ENCODE results near the gene UQCRFS1. TPM values are rescaled to one million over a fixed set of nuclear protein-coding genes. Genes with fewer than 3 reads are reported as not detected.
A peak's percentile ranks its signal among the peaks of the same experiment; 100 is the strongest.

UQCRFS1 gene
- 10 to 100 TPM; 23.9 to 39.0 (median 27.5) TPM for total RNA-seq
- long read RNA-seq, transcript UQCRFS1-201 (2 exons, 3,475 nt): major isoform, 59 of 61 reads
- long read RNA-seq, partial matches to known transcripts: 1 of 61 reads
- long read RNA-seq, other reads (novel, unspliced or antisense): 1 of 61 reads

DNA sequence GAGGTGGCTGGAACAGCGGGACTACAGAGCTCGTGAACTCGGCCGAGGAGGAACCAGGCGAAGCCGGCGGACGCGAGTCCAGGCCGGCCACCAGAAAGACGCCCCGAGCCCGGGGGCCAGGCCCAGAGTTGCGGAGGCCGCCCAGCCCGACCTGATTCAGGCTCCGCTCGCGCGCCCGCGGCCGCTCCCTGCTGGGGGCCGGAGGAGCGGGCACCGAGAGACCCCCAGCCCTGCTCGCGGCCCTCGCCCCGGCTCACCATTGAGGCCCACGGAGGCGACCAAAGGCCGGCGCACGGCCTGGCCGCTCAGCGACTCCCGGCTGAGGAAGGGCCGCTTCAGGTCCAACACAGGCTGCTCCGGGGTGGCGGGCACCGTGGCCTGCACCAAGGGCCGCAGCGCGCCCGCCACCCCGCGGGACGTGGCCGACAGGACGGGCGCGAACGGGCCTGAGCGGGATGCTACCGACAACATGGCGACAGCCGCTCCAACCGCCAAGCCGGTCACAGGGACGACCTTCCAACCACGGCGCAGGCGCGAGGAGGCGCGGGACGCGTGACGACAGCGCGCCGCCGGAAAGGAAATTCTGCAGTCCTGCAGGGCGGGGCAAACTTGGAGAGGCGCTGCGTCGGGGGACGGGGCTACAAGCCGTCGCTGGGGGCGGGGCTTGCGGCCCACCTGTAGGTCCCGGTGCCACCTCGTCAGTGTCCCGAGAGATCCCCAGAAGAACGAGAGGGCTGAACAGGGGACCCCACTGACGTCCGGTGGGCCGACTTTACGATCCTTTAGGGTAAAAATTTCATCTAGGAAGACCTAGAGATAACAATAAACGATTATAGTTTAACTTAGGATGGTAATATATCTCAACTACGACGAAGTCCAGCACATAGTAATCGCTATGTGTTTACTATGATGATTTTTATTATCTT is at the start of gene UQCRFS1:
Gene UQCRFS1 (minus strand): TSS at position 504 of the 926 bp plus-strand sequence. CDS start 33 bp downstream, at position 471.
- peak within 1 kb of the TSS; percentile 84 to 89 (median 84) for H3K27ac ChIP-seq
- DNase-seq: peak; percentile 95 to 96 (median 95)
- H3K4me1 ChIP-seq: peaks cover 0 to 17% (median 6%) of the 10 kb centered on the region in 4 donors
- intact Hi-C loops (cut with DNase I): no loop called here
- H3K9me3 ChIP-seq: no peaks in the 10 kb centered on the region
- H3K27me3 ChIP-seq: no peaks in the 10 kb centered on the region
- ATAC-seq: peak; percentile 98 to 99 (median 98)
- peak within 1 kb of the TSS; percentile 76 to 97 (median 86) for H3K4me3 ChIP-seq
- no peaks in the 10 kb centered on the region for H3K36me3 ChIP-seq
- TF ChIP-seq, protein P1, sequence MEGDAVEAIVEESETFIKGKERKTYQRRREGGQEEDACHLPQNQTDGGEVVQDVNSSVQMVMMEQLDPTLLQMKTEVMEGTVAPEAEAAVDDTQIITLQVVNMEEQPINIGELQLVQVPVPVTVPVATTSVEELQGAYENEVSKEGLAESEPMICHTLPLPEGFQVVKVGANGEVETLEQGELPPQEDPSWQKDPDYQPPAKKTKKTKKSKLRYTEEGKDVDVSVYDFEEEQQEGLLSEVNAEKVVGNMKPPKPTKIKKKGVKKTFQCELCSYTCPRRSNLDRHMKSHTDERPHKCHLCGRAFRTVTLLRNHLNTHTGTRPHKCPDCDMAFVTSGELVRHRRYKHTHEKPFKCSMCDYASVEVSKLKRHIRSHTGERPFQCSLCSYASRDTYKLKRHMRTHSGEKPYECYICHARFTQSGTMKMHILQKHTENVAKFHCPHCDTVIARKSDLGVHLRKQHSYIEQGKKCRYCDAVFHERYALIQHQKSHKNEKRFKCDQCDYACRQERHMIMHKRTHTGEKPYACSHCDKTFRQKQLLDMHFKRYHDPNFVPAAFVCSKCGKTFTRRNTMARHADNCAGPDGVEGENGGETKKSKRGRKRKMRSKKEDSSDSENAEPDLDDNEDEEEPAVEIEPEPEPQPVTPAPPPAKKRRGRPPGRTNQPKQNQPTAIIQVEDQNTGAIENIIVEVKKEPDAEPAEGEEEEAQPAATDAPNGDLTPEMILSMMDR (IDR thresholded peaks at IDR 0.05): no peak
- peak; percentile 94 for TF ChIP-seq POLR2A (IDR thresholded peaks at IDR 0.05)
- under 1% methylated on average over 22 of the region's 95 CpGs for WGBS (ENCODE audit: insufficient coverage, low coverage, low lambda C conversion rate, missing lambda C conversion rate)

DNA sequence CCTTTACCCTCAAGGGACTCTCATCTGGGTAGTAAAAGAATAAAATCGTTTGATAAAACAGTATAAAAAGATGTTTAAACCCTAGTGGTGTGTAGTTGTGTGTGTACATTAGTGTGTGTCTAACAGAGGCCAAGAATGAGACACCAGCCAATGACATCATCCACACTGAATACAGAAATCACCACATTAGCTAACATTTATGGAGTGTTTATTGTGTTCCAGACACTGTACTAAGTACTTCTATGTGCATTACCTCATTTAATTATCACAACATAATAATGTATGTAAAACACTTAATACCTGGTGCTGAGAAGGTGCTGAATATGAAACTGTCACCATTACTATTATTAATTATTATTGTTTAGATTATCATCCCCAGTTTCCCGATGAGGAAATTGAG is 49.1 kb upstream of the UQCRFS1 start:
- TF ChIP-seq POLR2A (IDR thresholded peaks at IDR 0.05): no peak
- TF ChIP-seq, protein P1 (IDR thresholded peaks at IDR 0.05): no peak
- 25% methylated on average over 2 of the region's 2 CpGs for WGBS (ENCODE audit: insufficient coverage, low coverage, low lambda C conversion rate, missing lambda C conversion rate)
- H3K9me3 ChIP-seq: no peaks in the 10 kb centered on the region
- H3K27me3 ChIP-seq: no peaks in the 10 kb centered on the region
- intact Hi-C loops (cut with DNase I): no loop called here
- ATAC-seq (no peak), DNase-seq (no peak)
- no peaks in the 10 kb centered on the region for H3K36me3 ChIP-seq
- H3K4me3 ChIP-seq: no peak overlapping the region
- no peaks in the 10 kb centered on the region for H3K4me1 ChIP-seq
- no peak overlapping the region for H3K27ac ChIP-seq

DNA sequence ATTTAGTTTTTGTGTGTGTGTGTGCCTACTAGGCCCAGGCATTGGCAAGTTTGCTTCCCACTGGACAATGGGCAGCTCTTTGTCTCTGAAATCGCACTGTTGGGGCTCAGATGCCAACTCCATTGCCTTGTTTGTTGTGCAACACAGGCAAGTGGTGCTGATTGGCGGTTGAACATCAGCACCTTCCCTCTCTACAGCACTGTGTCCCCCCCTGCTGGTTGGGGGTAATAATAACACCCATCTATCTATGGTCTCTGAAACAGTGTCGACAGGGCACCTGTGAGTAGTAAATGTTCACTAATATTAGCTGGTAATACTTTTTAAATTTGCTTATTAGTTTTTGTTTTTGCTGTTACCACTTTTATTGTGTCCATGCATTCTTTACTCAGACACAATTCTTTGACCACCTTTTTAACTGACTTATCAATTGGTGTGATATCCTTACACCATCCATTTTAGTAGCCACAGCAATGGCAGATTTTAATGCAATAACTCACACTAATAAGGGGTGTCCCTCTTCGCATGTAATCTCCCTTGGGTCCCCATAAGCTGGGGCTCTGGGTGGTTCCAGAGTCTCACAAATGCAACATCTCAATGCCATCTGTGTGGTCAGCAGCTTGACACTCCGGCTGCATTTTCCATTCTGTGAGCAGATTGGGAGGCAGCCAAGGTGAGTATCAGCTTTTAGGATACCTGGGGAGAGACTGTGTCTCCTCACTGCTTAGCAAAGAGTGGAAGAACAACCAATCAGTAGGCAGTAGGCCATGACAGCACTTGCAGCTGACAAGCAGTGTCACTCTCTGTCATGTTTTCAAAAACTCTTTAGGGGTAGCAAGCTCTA is 47.7 kb upstream of the UQCRFS1 start:
- Histone ChIP-seq H3K9me3 (no peaks in the 10 kb centered on the region), H3K4me3 (no peak overlapping the region), H3K27ac (no peak overlapping the region), H3K4me1 (no peaks in the 10 kb centered on the region), H3K27me3 (no peaks in the 10 kb centered on the region), H3K36me3 (no peaks in the 10 kb centered on the region)
- WGBS (ENCODE audit: insufficient coverage, low coverage, low lambda C conversion rate, missing lambda C conversion rate): 74% methylated on average over 4 of the region's 5 CpGs
- DNase-seq (no peak), ATAC-seq (peak in 3 of 4 donors; percentile 28 to 47 (median 35))
- intact Hi-C loops (cut with DNase I): no loop called here
- TF ChIP-seq POLR2A (IDR thresholded peaks at IDR 0.05): no peak
- TF ChIP-seq, protein P1 (IDR thresholded peaks at IDR 0.05): peak in 3 of 4 donors; percentile 20 to 43 (median 31)

DNA sequence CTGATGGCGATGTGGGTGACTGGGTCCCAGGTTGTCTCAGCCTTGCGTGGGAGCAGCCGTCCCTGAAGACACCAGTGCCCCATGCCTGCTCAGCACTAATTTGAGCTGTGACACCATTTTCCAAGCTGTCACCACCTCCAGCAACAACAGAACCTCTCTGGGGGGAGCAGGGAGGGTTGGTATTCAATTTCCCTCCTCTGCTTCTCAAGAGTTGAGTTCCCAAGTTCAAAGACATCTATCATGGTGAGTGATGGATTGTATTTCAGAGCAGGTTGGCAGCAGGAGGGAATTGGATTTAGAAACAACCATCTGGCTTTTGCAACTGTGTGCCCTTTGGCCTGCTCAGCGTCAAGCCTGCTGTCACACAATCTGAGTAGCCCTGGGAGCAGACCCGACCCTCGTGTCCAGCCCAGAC is 46.9 kb upstream of the UQCRFS1 start:
- peak in 1 of 4 donors; percentile 18 for ATAC-seq
- Histone ChIP-seq H3K9me3 (no peaks in the 10 kb centered on the region), H3K4me1 (no peaks in the 10 kb centered on the region), H3K27me3 (no peaks in the 10 kb centered on the region), H3K36me3 (no peaks in the 10 kb centered on the region), H3K27ac (no peak overlapping the region), H3K4me3 (no peak overlapping the region)
- 69% methylated on average over 6 of the region's 6 CpGs for WGBS (ENCODE audit: insufficient coverage, low coverage, low lambda C conversion rate, missing lambda C conversion rate)
- intact Hi-C loops (cut with DNase I): no loop called here
- TF ChIP-seq, protein P1 (IDR thresholded peaks at IDR 0.05): no peak
- no peak for TF ChIP-seq POLR2A (IDR thresholded peaks at IDR 0.05)
- DNase-seq: no peak
